Ishikawa (cell line): Measurements from ENCODE around the gene PLCB3.
A peak's percentile ranks its signal among the peaks of the same experiment; 100 is the strongest.

ENCODE experiments used
- CEBPB ChIP-seq: IDR thresholded peaks from 2 replicates; pipeline ENCODE4 v1.6.1; 2012
- CREB1 ChIP-seq: IDR thresholded peaks from 2 replicates; pipeline ENCODE4 v1.6.1; 2012; ENCODE audit warnings: low read depth
- EGR1 ChIP-seq: IDR thresholded peaks from 2 replicates; pipeline ENCODE4 v1.6.1; 2012
- EP300 ChIP-seq: IDR thresholded peaks from 2 replicates; pipeline ENCODE4 v1.6.1; 2012; ENCODE audit warnings: borderline replicate concordance
- FOXM1 ChIP-seq: IDR thresholded peaks from 2 replicates; pipeline ENCODE4 v1.6.1; 2012; ENCODE audit warnings: low read depth, borderline replicate concordance
- MAX ChIP-seq: IDR thresholded peaks from 2 replicates; pipeline ENCODE4 v1.6.1; 2012
- NFIC ChIP-seq: IDR thresholded peaks from 2 replicates; pipeline ENCODE4 v1.6.1; 2012
- RAD21 ChIP-seq: IDR thresholded peaks from 2 replicates; pipeline ENCODE4 v1.6.1; 2012; ENCODE audit warnings: low read depth
- REST ChIP-seq: IDR thresholded peaks from 2 replicates; pipeline ENCODE4 v1.6.1; 2012; ENCODE audit warnings: low read depth, mild to moderate bottlenecking
- TAF1 ChIP-seq: IDR thresholded peaks from 2 replicates; pipeline ENCODE4 v1.6.1; 2012; ENCODE audit warnings: low read depth, mild to moderate bottlenecking
- TCF12 ChIP-seq: IDR thresholded peaks from 2 replicates; pipeline ENCODE4 v1.6.1; 2012; ENCODE audit warnings: low read depth
- TEAD4 ChIP-seq: IDR thresholded peaks from 2 replicates; pipeline ENCODE4 v1.6.1; 2012
- USF1 ChIP-seq: IDR thresholded peaks from 2 replicates; pipeline ENCODE4 v1.6.1; 2012
- YY1 ChIP-seq: IDR thresholded peaks from 2 replicates; pipeline ENCODE4 v1.6.1; 2012; ENCODE audit warnings: low read depth
- ZBTB7A ChIP-seq: IDR thresholded peaks from 2 replicates; pipeline ENCODE4 v1.6.1; 2012; ENCODE audit warnings: low read depth

The PLCB3 gene

GRCh38 chr11:64316672-64317324 is 65.5 kb downstream of the PLCB3 start:
- TF ChIP-seq RAD21 (0 out of 2 replicates have a peak, but pooled peaks have one; percentile 19), YY1 (no peak)

GRCh38 chr11:64317325-64317960 is 66.1 kb downstream of the PLCB3 start, which contains the start of gene TRMT112:
Gene TRMT112, minus strand, starts transcription at chr11:64317559. Its CDS starts 33 bp downstream, at chr11:64317526.
- TF ChIP-seq USF1 = peak; percentile 89
- TF ChIP-seq MAX = peak; percentile 56; the same call in 1 of the 2 replicates
- TF ChIP-seq CREB1 = peak; percentile 82
- 0 out of 2 replicates have a peak, but pooled peaks have one; percentile 5 for TF ChIP-seq EGR1
- no peak for TF ChIP-seq TCF12
- TF ChIP-seq EP300 = peak; percentile 4; the same call in 1 of the 2 replicates
- TF ChIP-seq FOXM1 = no peak
- peak; percentile 88 for TF ChIP-seq TAF1
- TF ChIP-seq YY1 = peak; percentile 69; the same call in 1 of the 2 replicates
- TF ChIP-seq TEAD4 = peak; percentile 58
- 0 out of 2 replicates have a peak, but pooled peaks have one; percentile 58 for TF ChIP-seq ZBTB7A

GRCh38 chr11:64317961-64318765 is 66.8 kb downstream of the PLCB3 start, which contains the start of gene PRDX5:
Gene PRDX5, plus strand, starts transcription at chr11:64318121. Its CDS starts 95 bp downstream, at chr11:64318216.
- TF ChIP-seq CREB1 (no peak), NFIC (no peak), FOXM1 (no peak; the same call in 1 of the 2 replicates), ZBTB7A (no peak), YY1 (no peak), EGR1 (no peak), RAD21 (peak; percentile 57; the same call in 1 of the 2 replicates), REST (no peak), USF1 (no peak), EP300 (no peak), TCF12 (no peak), TEAD4 (no peak), TAF1 (no peak; the same call in 1 of the 2 replicates), MAX (no peak), CEBPB (peak; percentile 85)
